ENCODE results near the gene TEKT1.
A peak's percentile ranks its signal among the peaks of the same experiment; 100 is the strongest.

TEKT1 gene

GRCh38 chr17:6757747-6758146 is 73.8 kb downstream of the TEKT1 start:
- Histone ChIP-seq H3K4me3 (ENCODE audit: low read length in 2 of 2) (no peak overlapping the region), H3K4me1 (ENCODE audit: control insufficient read depth, insufficient read depth, low read length) (peaks cover 36% of the 10 kb centered on the region), H3K27me3 (ENCODE audit: control insufficient read depth in 1 of 2, insufficient read depth in 2 of 2, low read length in 2 of 2) (no peaks in the 10 kb centered on the region), H3K36me3 (ENCODE audit: control insufficient read depth in 2 of 2, insufficient read depth in 2 of 2, low read length in 2 of 2) (peaks cover 9 to 26% of the 10 kb centered on the region in 2 donors), H3K9me3 (ENCODE audit: control insufficient read depth in 2 of 2, low read length in 2 of 2) (no peaks in the 10 kb centered on the region), H3K9ac (ENCODE audit: low read length in 2 of 2) (no peak overlapping the region), H3K27ac (ENCODE audit: low read length) (no peak overlapping the region)

DNA sequence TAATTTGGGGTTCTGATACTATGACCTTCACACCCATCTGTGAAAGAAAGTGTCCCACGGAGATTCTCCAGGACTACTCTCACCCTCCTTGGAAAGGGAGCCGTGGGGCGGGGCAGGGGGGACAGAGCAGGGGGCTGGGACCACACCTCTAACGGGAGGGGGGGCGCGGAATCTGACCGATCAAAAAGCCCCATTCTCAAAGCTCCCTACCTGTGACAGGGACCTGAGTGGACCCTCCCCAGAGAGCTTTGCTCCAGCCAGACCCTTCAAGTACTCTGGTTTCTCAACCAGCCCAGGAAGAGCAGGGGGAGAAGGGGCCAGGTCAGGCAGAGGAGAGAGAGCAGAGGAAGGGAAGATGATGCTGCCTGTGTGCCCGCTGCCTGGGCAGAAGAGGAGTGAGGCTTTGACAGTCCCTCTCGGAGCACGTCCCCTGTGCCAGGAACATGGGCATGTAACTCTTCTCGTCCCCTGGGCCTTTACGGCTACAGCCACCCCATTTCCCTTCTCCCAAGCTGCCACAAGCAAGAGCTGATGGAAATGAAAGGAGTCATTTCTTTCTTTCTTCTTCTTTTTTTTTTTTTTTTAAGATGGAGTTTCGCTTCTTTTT is 75.0 kb downstream of the TEKT1 start:
- peaks cover 9 to 18% of the 10 kb centered on the region in 2 donors for H3K36me3 ChIP-seq (ENCODE audit: control insufficient read depth in 2 of 2, insufficient read depth in 2 of 2, low read length in 2 of 2)
- H3K27me3 ChIP-seq (ENCODE audit: control insufficient read depth in 1 of 2, insufficient read depth in 2 of 2, low read length in 2 of 2): no peaks in the 10 kb centered on the region
- H3K9me3 ChIP-seq (ENCODE audit: control insufficient read depth in 2 of 2, low read length in 2 of 2): no peaks in the 10 kb centered on the region
- peak overlapping the region; percentile 77 to 88 for H3K4me3 ChIP-seq (ENCODE audit: low read length in 2 of 2)
- H3K4me1 ChIP-seq (ENCODE audit: control insufficient read depth, insufficient read depth, low read length): peaks cover 44% of the 10 kb centered on the region
- peak overlapping the region; percentile 80 for H3K27ac ChIP-seq (ENCODE audit: low read length)
- H3K9ac ChIP-seq (ENCODE audit: low read length in 2 of 2): peak overlapping the region; percentile 80

DNA sequence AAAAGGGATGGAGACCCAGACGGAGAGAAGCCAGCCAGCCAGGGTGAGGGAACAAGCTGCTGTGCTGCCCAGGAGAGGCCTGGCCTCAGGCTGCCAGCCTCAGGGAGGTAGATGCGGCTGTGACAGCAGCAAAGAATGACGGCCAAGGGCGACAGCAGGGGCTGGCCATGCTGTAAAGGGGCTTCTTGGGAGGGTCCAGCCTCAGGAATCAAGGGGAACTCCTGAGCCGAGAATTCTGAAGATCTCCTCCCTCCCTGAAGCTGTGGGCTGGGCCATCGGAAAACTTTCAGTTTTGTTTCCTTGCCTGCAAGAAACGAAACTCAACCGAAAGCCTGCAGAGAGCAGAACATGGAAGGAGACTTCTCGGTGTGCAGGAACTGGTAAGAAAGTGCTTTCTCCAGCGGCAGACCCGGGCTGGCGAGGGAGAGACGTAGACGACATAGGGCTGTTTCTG is 75.8 kb downstream of the TEKT1 start, which contains the start of gene XAF1:
Gene XAF1 (plus strand): TSS at position 316 of the 454 bp plus-strand sequence. CDS start 33 bp downstream, at position 349.
- peak within 1 kb of the TSS; percentile 80 for H3K27ac ChIP-seq (ENCODE audit: low read length)
- peaks cover 44% of the 10 kb centered on the region for H3K4me1 ChIP-seq (ENCODE audit: control insufficient read depth, insufficient read depth, low read length)
- H3K9ac ChIP-seq (ENCODE audit: low read length in 2 of 2): peak within 1 kb of the TSS; percentile 80
- H3K36me3 ChIP-seq (ENCODE audit: control insufficient read depth in 2 of 2, insufficient read depth in 2 of 2, low read length in 2 of 2): peaks cover 9 to 15% of the 10 kb centered on the region in 2 donors
- peak within 1 kb of the TSS; percentile 77 to 88 for H3K4me3 ChIP-seq (ENCODE audit: low read length in 2 of 2)
- no peaks in the 10 kb centered on the region for H3K27me3 ChIP-seq (ENCODE audit: control insufficient read depth in 1 of 2, insufficient read depth in 2 of 2, low read length in 2 of 2)
- H3K9me3 ChIP-seq (ENCODE audit: control insufficient read depth in 2 of 2, low read length in 2 of 2): no peaks in the 10 kb centered on the region

DNA sequence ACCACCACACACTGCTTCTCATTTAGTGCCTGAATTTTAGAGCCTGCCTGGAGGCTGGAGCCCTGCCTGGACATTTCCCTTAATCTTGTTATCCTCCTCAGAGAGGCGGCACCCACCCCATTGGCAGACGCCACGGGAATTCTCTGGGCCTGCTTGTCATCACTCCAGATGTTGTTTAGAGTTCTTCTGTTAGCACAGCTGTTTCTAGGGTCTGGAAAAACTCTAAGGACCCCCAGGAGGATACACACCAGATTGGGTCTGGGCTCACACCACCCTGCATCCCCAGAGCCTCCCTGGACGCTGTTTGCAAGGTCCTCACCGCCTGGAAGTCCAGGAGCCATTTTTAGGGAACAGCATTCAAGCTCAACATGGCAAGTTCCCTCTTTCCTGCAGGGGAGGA is 76.2 kb downstream of the TEKT1 start:
- peaks cover 6 to 11% of the 10 kb centered on the region in 2 donors for H3K36me3 ChIP-seq (ENCODE audit: control insufficient read depth in 2 of 2, insufficient read depth in 2 of 2, low read length in 2 of 2)
- H3K9me3 ChIP-seq (ENCODE audit: control insufficient read depth in 2 of 2, low read length in 2 of 2): no peaks in the 10 kb centered on the region
- H3K27me3 ChIP-seq (ENCODE audit: control insufficient read depth in 1 of 2, insufficient read depth in 2 of 2, low read length in 2 of 2): no peaks in the 10 kb centered on the region
- H3K9ac ChIP-seq (ENCODE audit: low read length in 2 of 2): peak overlapping the region; percentile 80
- peaks cover 44% of the 10 kb centered on the region for H3K4me1 ChIP-seq (ENCODE audit: control insufficient read depth, insufficient read depth, low read length)
- H3K27ac ChIP-seq (ENCODE audit: low read length): peak overlapping the region; percentile 80
- H3K4me3 ChIP-seq (ENCODE audit: low read length in 2 of 2): peak overlapping the region; percentile 77 to 88

DNA sequence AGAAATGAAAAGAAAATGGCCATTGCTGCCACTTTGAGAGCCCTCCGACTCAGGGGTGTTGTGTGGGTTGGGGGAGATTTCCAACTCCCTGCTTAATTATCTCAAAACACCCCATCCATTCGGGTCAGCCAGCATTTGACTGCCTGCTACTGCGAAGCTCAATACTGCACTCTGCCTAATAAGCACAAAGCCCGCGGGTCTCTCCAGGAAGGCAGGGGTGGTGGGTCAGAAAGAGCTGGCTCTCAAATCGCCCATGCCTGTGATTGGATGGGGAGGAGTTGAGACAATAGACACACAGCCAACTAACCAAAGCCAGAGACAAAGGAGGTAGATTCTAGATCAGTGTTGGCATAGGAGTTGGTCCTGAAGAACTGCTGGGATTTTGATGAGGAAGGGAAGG is 78.0 kb downstream of the TEKT1 start:
- no peak overlapping the region for H3K9ac ChIP-seq (ENCODE audit: low read length in 2 of 2)
- no peaks in the 10 kb centered on the region for H3K27me3 ChIP-seq (ENCODE audit: control insufficient read depth in 1 of 2, insufficient read depth in 2 of 2, low read length in 2 of 2)
- no peaks in the 10 kb centered on the region for H3K9me3 ChIP-seq (ENCODE audit: control insufficient read depth in 2 of 2, low read length in 2 of 2)
- H3K4me3 ChIP-seq (ENCODE audit: low read length in 2 of 2): no peak overlapping the region
- peaks cover 44% of the 10 kb centered on the region for H3K4me1 ChIP-seq (ENCODE audit: control insufficient read depth, insufficient read depth, low read length)
- H3K36me3 ChIP-seq (ENCODE audit: control insufficient read depth in 2 of 2, insufficient read depth in 2 of 2, low read length in 2 of 2): peaks cover 0 to 2% of the 10 kb centered on the region in 2 donors
- H3K27ac ChIP-seq (ENCODE audit: low read length): peak overlapping the region; percentile 24

DNA sequence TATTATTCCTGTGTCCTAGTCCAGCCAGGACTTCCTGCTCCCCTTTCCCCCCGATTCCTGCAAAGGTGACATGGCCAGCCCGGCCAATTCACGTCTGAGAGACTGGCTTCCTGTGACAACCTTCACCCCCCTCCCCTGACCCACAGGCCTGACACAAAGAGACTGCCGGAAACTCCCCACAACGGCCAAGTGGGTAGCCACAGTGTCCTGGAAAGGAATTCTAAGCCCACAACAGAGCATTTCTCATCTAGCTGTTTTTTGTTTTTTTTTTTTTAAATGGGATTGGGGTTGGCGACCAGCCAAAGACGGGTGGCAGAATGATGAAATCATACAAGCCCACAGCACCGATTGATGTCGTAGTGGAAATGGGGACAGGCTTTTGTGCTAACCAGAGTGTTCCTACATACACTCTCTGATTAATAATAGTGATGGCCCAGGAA is 78.5 kb downstream of the TEKT1 start:
- Histone ChIP-seq H3K4me3 (ENCODE audit: low read length in 2 of 2) (no peak overlapping the region), H3K36me3 (ENCODE audit: control insufficient read depth in 2 of 2, insufficient read depth in 2 of 2, low read length in 2 of 2) (no peaks in the 10 kb centered on the region), H3K4me1 (ENCODE audit: control insufficient read depth, insufficient read depth, low read length) (peaks cover 40% of the 10 kb centered on the region)

GRCh38 chr17:6752068-6752909 is 79.2 kb downstream of the TEKT1 start:
- no peak overlapping the region for H3K4me3 ChIP-seq (ENCODE audit: low read length in 2 of 2)
- no peaks in the 10 kb centered on the region for H3K9me3 ChIP-seq (ENCODE audit: control insufficient read depth in 2 of 2, low read length in 2 of 2)
- peak overlapping the region; percentile 55 for H3K27ac ChIP-seq (ENCODE audit: low read length)
- H3K36me3 ChIP-seq (ENCODE audit: control insufficient read depth in 2 of 2, insufficient read depth in 2 of 2, low read length in 2 of 2): no peaks in the 10 kb centered on the region
- H3K9ac ChIP-seq (ENCODE audit: low read length in 2 of 2): peak overlapping the region in 1 of 2 donors; percentile 29
- H3K27me3 ChIP-seq (ENCODE audit: control insufficient read depth in 1 of 2, insufficient read depth in 2 of 2, low read length in 2 of 2): no peaks in the 10 kb centered on the region
- H3K4me1 ChIP-seq (ENCODE audit: control insufficient read depth, insufficient read depth, low read length): peaks cover 34% of the 10 kb centered on the region

More for the DNA sequence above, 78.5 kb downstream of the TEKT1 start:
- Histone ChIP-seq H3K27ac (ENCODE audit: low read length) (peak overlapping the region; percentile 55), H3K9me3 (ENCODE audit: control insufficient read depth in 2 of 2, low read length in 2 of 2) (no peaks in the 10 kb centered on the region), H3K9ac (ENCODE audit: low read length in 2 of 2) (no peak overlapping the region), H3K27me3 (ENCODE audit: control insufficient read depth in 1 of 2, insufficient read depth in 2 of 2, low read length in 2 of 2) (no peaks in the 10 kb centered on the region)

GRCh38 chr17:6749519-6749918 is 82.0 kb downstream of the TEKT1 start:
- peaks cover 15% of the 10 kb centered on the region for H3K4me1 ChIP-seq (ENCODE audit: control insufficient read depth, insufficient read depth, low read length)
- no peak overlapping the region for H3K4me3 ChIP-seq (ENCODE audit: low read length in 2 of 2)
- H3K27ac ChIP-seq (ENCODE audit: low read length): no peak overlapping the region
- no peak overlapping the region for H3K9ac ChIP-seq (ENCODE audit: low read length in 2 of 2)
- H3K36me3 ChIP-seq (ENCODE audit: control insufficient read depth in 2 of 2, insufficient read depth in 2 of 2, low read length in 2 of 2): no peaks in the 10 kb centered on the region
- no peaks in the 10 kb centered on the region for H3K27me3 ChIP-seq (ENCODE audit: control insufficient read depth in 1 of 2, insufficient read depth in 2 of 2, low read length in 2 of 2)
- H3K9me3 ChIP-seq (ENCODE audit: control insufficient read depth in 2 of 2, low read length in 2 of 2): no peaks in the 10 kb centered on the region

- H3K36me3 ChIP-seq (ENCODE audit: control insufficient read depth in 2 of 2, insufficient read depth in 2 of 2, low read length in 2 of 2): no peaks in the 10 kb centered on the region
Measured at GRCh38 chr17:6748617-6749016, 82.9 kb downstream of the TEKT1 start.

More at GRCh38 chr17:6748617-6749016, 82.9 kb downstream of the TEKT1 start:
- H3K9me3 ChIP-seq (ENCODE audit: control insufficient read depth in 2 of 2, low read length in 2 of 2): no peaks in the 10 kb centered on the region
- no peak overlapping the region for H3K4me3 ChIP-seq (ENCODE audit: low read length in 2 of 2)
- H3K27ac ChIP-seq (ENCODE audit: low read length): no peak overlapping the region
- peaks cover 14% of the 10 kb centered on the region for H3K4me1 ChIP-seq (ENCODE audit: control insufficient read depth, insufficient read depth, low read length)
- no peaks in the 10 kb centered on the region for H3K27me3 ChIP-seq (ENCODE audit: control insufficient read depth in 1 of 2, insufficient read depth in 2 of 2, low read length in 2 of 2)
- no peak overlapping the region for H3K9ac ChIP-seq (ENCODE audit: low read length in 2 of 2)
